Vagina (tissue), 2 donors: ENCODE data around the gene SLC25A31. TPM values are rescaled to one million over a fixed set of nuclear protein-coding genes. Genes with fewer than 3 reads are reported as not detected.

ENCODE experiments used
- DNase-seq, 2 donors: peaks; one replicate each; pipeline ENCODE4 v3.0.0-alpha.2; 2017; ENCODE audit errors: extremely low spot score in 2 of 2
- H3K27ac ChIP-seq: fragments of 200-600 bp; sonication (generic); one replicate; pipeline ENCODE4 v1.5.1; 2019
- H3K27me3 ChIP-seq: fragments of 200-600 bp; sonication (generic); one replicate; pipeline ENCODE4 v1.5.1; 2019
- H3K36me3 ChIP-seq, 2 donors: fragments of 200-600 bp; sonication (generic); one replicate each; pipeline ENCODE4 v1.5.1; 2017 to 2019
- H3K4me1 ChIP-seq: fragments of 200-600 bp; sonication (generic); one replicate; pipeline ENCODE4 v1.5.1; 2019
- H3K4me3 ChIP-seq, 2 donors: fragments of 200-600 bp; sonication (generic); 1 replicate in 1 of 2; 2 replicates in 1 of 2; pipeline ENCODE4 v1.5.1; 2016 to 2019
- H3K9me3 ChIP-seq: fragments of 200-600 bp; sonication (generic); one replicate; pipeline ENCODE4 v1.5.1; 2019
- CTCF ChIP-seq, 3 experiments: fragments of 450-650 bp in 2 of 3; fragments of 200-600 bp in 1 of 3; sonication (generic) in 1 of 3; IDR thresholded peaks; one replicate each; pipeline ENCODE4 v1.5.1; 2017 to 2019; ENCODE audit warnings: antibody characterized with exemption in 3 of 3, mild to moderate bottlenecking in 2 of 3, moderate library complexity in 2 of 3
- POLR2A ChIP-seq, 2 donors: fragments of 450-650 bp; IDR thresholded peaks; one replicate each; pipeline ENCODE4 v1.6.1; 2017; ENCODE audit warnings: antibody characterized with exemption in 2 of 2, mild to moderate bottlenecking in 2 of 2, moderate library complexity in 2 of 2
- POLR2AphosphoS5 ChIP-seq, 2 donors: sonication (generic); formaldehyde crosslinking; IDR thresholded peaks; one replicate each; pipeline ENCODE4 v1.9.0; 2017; ENCODE audit warnings: antibody characterized with exemption in 2 of 2, mild to moderate bottlenecking in 2 of 2, low read depth in 1 of 2; ENCODE audit not compliant: insufficient read depth in 1 of 2
- intact Hi-C: fragments of 100-400 bp; cut with DNase I; formaldehyde crosslinking; loops from one replicate; pipeline ENCODE4 v1.15.1; 2023
- total RNA-seq: library from RNA; depleted of rRNA; stranded (reverse); fragments of >200 nt; gene quantifications from one replicate; pipeline ENCODE4 v1.2.3, GENCODE V29; 2016

The SLC25A31 gene
- total RNA-seq, 1 donor from 2014 or later: not detected

- no peak overlapping the region for H3K27ac ChIP-seq
- no peak for DNase-seq
- H3K4me3 ChIP-seq: no peak overlapping the region
- H3K36me3 ChIP-seq: no peaks in the 10 kb centered on the region
- no peaks in the 10 kb centered on the region for H3K9me3 ChIP-seq
- H3K4me1 ChIP-seq: no peaks in the 10 kb centered on the region
- no peaks in the 10 kb centered on the region for H3K27me3 ChIP-seq
- intact Hi-C loops: no loop called here
- no peak for TF ChIP-seq CTCF (IDR thresholded peaks at IDR 0.05)
- TF ChIP-seq POLR2A (IDR thresholded peaks at IDR 0.05): no peak
Measured at GRCh38 chr4:127775843-127776242, 45.6 kb downstream of the SLC25A31 start.

- Histone ChIP-seq H3K9me3 (no peaks in the 10 kb centered on the region), H3K4me1 (no peaks in the 10 kb centered on the region), H3K4me3 (no peak overlapping the region), H3K27me3 (no peaks in the 10 kb centered on the region), H3K36me3 (no peaks in the 10 kb centered on the region), H3K27ac (no peak overlapping the region)
- no peak for DNase-seq
- intact Hi-C loops: no loop called here
- TF ChIP-seq CTCF (IDR thresholded peaks at IDR 0.05): no peak
- no peak for TF ChIP-seq POLR2AphosphoS5 (IDR thresholded peaks at IDR 0.05; ENCODE audit: insufficient read depth in 1 of 2, low read depth in 1 of 2)
- no peak for TF ChIP-seq POLR2A (IDR thresholded peaks at IDR 0.05)
Measured at GRCh38 chr4:127776620-127777019, 46.4 kb downstream of the SLC25A31 start.

- Histone ChIP-seq H3K27ac (no peak overlapping the region), H3K36me3 (no peaks in the 10 kb centered on the region), H3K4me1 (no peaks in the 10 kb centered on the region), H3K4me3 (no peak overlapping the region), H3K27me3 (no peaks in the 10 kb centered on the region), H3K9me3 (no peaks in the 10 kb centered on the region)
- intact Hi-C loops: no loop called here
- no peak for DNase-seq
- TF ChIP-seq POLR2A (IDR thresholded peaks at IDR 0.05) (no peak), POLR2AphosphoS5 (IDR thresholded peaks at IDR 0.05; ENCODE audit: insufficient read depth in 1 of 2, low read depth in 1 of 2) (no peak), CTCF (IDR thresholded peaks at IDR 0.05) (no peak)
Measured at GRCh38 chr4:127777487-127777886, 47.3 kb downstream of the SLC25A31 start.

GRCh38 chr4:127778102-127778501 is 47.9 kb downstream of the SLC25A31 start:
- Histone ChIP-seq H3K9me3 (no peaks in the 10 kb centered on the region), H3K27me3 (no peaks in the 10 kb centered on the region), H3K4me1 (no peaks in the 10 kb centered on the region), H3K27ac (no peak overlapping the region), H3K36me3 (no peaks in the 10 kb centered on the region), H3K4me3 (no peak overlapping the region)
- TF ChIP-seq CTCF (IDR thresholded peaks at IDR 0.05) (no peak), POLR2AphosphoS5 (IDR thresholded peaks at IDR 0.05; ENCODE audit: insufficient read depth in 1 of 2, low read depth in 1 of 2) (no peak), POLR2A (IDR thresholded peaks at IDR 0.05) (no peak)
- DNase-seq: no peak
- intact Hi-C loops: no loop called here

GRCh38 chr4:127780598-127780997 is 50.4 kb downstream of the SLC25A31 start:
- no peak for TF ChIP-seq CTCF (IDR thresholded peaks at IDR 0.05)
- no peak for TF ChIP-seq POLR2AphosphoS5 (IDR thresholded peaks at IDR 0.05; ENCODE audit: insufficient read depth in 1 of 2, low read depth in 1 of 2)
- TF ChIP-seq POLR2A (IDR thresholded peaks at IDR 0.05): no peak
- H3K36me3 ChIP-seq: no peaks in the 10 kb centered on the region
- intact Hi-C loops: loop anchor here (5.0 kb wide), 1 partner anchor 187 kb away; the partner anchor contains the start of genes ABHD18 and MFSD8

More at GRCh38 chr4:127780598-127780997, 50.4 kb downstream of the SLC25A31 start:
- Histone ChIP-seq H3K4me1 (no peaks in the 10 kb centered on the region), H3K9me3 (no peaks in the 10 kb centered on the region), H3K4me3 (no peak overlapping the region), H3K27ac (no peak overlapping the region), H3K27me3 (no peaks in the 10 kb centered on the region)
- DNase-seq: no peak
